GM18870 (cell line): ENCODE results near the gene MS4A3.
"Not testable (repeated sequence)": the region's sequence is repeated elsewhere in the genome, so short reads cannot be mapped to it uniquely, and the experiment has no call there.

Source experiments
- ATAC-seq: cut with Tn5 transposase; IDR thresholded peaks from one replicate; pipeline ENCODE4 v1.9.1; 2021; ENCODE audit warnings: moderate library complexity; ENCODE audit not compliant: unreplicated experiment

The MS4A3 gene, protein sequence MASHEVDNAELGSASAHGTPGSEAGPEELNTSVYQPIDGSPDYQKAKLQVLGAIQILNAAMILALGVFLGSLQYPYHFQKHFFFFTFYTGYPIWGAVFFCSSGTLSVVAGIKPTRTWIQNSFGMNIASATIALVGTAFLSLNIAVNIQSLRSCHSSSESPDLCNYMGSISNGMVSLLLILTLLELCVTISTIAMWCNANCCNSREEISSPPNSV

GRCh38 chr11:60056349-60056969 lies at the start of gene MS4A3:
Gene MS4A3, plus strand, starts transcription at chr11:60056665. Its CDS starts 4,496 bp downstream, at chr11:60061161.
- ATAC-seq = no peak

GRCh38 chr11:60016881-60017280 lies 39.6 kb upstream of the MS4A3 start, which contains the start of gene OOSP4B:
Gene OOSP4B, plus strand, starts transcription at chr11:60017181.
- ATAC-seq = no peak

DNA sequence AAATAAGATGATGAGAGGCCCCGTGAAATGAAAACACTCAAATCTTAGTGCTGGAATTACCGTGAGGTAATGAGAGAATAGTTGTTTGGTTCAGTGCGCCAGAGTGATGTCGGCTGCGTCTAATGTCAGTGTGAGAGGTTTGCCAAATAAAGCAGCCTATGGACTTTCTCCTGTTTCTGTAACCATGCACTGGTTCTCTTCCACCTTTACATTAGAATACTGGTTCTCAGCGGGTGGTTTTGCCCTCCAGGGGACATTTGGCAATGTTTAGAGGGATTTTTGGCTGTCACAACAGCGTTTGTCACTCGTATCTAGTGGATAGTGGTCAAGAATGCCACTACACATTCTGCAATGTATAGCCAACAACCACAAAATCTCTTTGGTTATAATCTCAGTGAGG lies 38.4 kb upstream of the MS4A3 start:
- no peak for ATAC-seq

DNA sequence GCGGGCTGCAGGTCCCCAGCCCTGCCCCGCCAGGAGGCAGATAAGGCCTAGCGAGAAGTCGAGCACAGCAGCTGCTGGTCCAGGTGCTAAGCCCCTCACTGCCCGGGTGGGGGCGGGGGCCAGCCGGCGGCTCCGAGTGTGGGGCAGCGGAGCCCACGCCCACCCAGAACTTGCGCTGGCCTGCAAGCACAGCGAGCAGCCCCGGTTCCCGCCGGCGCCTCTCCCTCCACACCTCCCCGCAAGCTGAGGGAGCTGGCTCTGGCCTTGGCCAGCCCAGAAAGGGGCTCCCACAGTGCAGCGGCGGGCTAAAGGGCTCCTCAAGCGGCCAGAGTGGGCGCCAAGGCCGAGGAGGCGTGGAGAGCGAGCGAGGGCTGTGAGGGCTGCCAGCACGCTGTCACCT lies 36.1 kb upstream of the MS4A3 start:
- ATAC-seq = not testable (repeated sequence)

DNA sequence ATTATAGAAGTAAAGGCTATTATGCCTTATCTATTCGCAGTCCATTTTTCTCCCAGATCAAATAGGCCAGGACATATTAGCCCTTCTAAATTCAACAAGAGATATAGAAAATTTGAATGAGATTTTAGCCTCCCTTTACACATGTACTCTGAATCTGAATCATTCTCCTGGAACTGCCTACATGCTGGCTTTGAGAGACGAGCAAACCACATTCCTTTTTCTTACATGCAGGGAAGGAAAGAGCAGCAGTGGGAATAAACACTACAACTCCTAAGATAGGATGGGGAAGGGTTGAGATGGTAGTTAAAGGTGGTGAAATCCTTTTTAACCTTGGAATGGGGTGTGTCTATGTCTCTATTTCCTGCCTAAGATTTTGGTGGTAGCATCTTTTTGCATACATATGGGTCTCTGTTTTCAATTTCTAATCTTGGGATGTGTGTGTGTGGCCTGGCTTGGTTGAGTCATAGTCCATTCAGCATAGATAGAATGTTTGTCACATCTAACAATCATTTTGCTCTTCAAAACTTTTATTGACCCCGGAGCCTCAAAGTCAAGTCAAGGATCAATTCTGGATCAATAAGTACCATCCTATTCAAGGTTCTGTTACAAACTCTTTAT lies 27.3 kb upstream of the MS4A3 start:
- no peak for ATAC-seq

DNA sequence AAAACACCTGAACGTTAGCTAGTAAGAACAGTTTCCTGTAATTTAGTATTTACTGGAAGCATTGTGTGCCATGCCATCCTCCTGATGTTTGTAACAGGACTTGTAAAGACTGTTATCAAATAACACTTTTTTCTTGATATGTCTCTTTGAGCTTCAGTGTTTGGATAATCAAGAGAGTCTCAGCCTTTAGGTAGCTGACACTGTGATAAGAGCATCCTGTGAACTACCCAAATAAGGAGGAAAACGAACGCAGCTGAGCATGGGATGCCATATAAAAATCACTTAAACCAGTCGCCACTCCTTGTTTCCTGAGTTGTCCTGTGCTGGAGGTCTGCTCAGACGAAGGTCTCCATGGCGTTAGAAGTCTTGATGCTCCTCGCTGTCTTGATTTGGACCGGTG lies 16.4 kb upstream of the MS4A3 start, which contains the start of gene OOSP2:
OOSP2 (plus strand) TSS at position 301 of the 400 bp plus-strand sequence; CDS start at position 352, 51 bp downstream.
- ATAC-seq = no peak

DNA sequence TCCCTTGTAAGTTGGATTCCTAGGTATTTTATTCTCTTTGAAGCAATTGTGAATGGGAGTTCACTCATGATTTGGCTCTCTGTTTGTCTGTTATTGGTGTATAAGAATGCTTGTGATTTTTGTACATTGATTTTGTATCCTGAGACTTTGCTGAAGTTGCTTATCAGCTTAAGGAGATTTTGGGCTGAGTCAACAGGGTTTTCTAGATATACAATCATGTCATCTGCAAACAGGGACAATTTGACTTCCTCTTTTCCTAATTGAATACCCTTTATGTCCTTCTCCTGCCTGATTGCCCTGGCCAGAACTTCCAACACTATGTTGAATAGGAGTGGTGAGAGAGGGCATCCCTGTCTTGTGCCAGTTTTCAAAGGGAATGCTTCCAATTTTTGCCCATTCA lies 6.0 kb upstream of the MS4A3 start:
- ATAC-seq = not testable (repeated sequence)

- ATAC-seq = not testable (repeated sequence)
These were observed 5.6 kb upstream of the MS4A3 start for GRCh38 chr11:60050839-60051238.

DNA sequence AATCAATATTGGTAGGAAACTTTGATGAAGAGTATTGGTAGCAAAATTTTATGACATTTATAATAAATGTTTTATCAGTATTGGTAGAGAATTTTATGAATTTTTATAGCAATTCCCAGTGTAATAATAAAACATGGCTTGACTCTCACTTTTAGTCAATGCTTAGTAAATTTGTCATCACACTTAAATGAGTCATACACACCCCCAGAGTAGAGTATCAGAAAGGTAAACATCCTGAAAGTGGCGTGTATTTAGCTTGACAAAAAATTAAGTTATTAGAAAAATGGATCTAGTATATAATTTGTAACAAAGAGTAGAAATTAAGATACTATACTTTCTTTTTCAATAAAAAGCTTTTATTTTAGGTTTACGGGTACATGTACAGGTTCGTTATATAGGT lies 2.6 kb downstream of the MS4A3 start:
- no peak for ATAC-seq

GRCh38 chr11:60059521-60060240 lies 3.2 kb downstream of the MS4A3 start:
- no peak for ATAC-seq

DNA sequence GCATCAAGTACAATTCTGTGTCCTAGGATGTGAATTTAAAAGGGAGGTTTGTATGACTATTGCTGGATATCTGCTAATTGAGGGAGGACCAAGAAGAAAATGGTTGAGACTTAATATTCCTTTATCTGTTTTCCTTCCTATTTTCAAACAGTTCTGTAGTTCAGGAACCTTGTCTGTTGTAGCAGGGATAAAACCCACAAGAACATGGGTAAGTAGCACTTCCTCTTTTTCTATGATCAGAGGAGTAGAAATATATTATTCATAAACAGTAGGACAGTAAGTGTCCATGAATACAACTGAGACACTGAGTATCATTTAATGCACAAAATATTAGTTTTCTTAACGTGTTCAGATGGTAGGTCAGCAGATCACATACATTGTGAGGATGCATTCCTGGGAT lies 7.6 kb downstream of the MS4A3 start:
- no peak for ATAC-seq

DNA sequence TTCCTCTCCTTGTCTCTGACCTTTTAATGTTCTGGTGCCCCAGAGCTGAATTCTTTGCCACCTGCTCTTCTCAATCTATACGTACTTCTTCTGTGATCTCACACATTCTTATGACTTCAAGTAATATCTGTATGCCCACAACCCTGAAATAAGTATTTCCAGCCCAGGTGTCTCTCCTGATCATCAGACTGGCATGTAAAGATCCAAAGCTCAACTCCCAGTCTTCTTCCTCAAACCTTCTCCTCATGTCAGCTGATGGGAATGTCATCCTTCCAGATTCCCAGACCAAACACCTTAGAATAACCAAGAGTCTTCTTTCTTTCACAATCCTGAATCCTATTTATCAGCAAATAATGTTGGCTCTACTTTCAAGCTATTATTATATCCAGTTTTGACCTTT lies 9.3 kb downstream of the MS4A3 start:
- no peak for ATAC-seq

DNA sequence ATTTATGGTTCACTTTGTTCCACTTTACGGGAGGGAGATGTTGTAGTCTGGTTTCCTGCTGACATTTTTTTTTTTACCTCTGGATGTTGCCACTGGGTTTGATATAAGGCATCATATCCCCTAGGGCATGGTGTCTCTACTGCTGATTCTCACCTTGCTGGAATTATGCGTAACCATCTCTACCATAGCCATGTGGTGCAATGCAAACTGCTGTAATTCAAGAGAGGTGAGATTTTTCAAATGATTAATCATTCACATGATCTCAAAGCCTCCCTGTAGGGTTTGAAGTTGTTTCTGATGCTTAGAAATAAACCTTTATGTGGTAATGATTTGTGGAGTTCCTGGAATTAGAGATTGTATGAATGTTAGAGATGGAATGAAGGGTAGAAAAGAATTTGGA lies 13.0 kb downstream of the MS4A3 start:
- no peak for ATAC-seq

DNA sequence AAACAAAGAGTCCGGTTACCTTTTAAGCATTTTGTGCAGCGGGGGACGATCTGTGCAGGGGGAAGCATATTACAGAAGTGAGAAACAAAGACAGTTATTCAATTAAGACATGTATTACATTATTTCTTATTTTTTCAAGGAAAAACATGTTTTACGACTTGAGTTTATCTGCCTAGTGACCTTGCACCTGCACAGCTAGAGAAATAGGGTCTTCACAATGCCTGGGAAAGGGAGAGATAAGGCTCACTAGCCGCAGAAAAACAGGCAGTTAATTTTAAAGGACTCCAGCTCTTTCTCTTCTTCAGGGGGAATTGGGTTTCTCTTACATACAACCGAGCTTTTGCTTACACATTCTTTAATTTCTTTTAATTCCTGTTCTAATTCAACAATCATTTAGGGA lies 15.2 kb downstream of the MS4A3 start:
- ATAC-seq = not testable (repeated sequence)

DNA sequence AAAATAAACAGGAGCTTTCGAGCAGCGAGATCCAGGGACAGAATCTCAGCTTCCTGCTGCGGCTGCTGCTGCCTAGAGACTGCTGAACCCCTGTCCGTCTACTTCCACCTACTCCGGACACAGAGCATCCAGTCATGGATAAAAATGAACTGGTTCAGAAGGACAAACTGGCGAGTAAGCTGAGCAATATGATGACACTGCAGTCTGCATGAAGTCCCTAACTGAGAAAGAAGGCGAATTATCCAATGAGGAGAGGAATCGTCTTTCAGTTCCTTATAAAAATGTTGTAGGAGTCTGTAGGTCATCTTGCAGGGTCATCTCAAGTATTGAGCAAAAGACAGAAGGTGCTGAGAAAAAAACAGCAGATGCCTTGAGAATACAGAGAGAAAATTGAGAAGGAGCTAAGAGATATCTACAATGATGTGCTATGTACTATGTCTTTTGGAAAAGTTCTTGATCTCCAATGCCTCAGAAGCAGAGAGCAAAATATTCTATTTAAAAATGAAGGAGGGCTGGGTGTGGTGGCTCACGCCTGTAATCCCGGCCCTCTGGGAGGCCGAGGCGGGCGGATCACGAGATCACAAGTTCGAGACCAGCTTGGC lies 20.9 kb downstream of the MS4A3 start:
- no peak for ATAC-seq

- ATAC-seq = no peak
These were observed 21.5 kb downstream of the MS4A3 start for GRCh38 chr11:60077981-60078380.

- no peak for ATAC-seq
These were observed 22.3 kb downstream of the MS4A3 start for GRCh38 chr11:60078745-60079144.

GRCh38 chr11:60080535-60080934 lies 24.1 kb downstream of the MS4A3 start:
- no peak for ATAC-seq

- no peak for ATAC-seq
These were observed 28.3 kb downstream of the MS4A3 start for GRCh38 chr11:60084631-60085273.

DNA sequence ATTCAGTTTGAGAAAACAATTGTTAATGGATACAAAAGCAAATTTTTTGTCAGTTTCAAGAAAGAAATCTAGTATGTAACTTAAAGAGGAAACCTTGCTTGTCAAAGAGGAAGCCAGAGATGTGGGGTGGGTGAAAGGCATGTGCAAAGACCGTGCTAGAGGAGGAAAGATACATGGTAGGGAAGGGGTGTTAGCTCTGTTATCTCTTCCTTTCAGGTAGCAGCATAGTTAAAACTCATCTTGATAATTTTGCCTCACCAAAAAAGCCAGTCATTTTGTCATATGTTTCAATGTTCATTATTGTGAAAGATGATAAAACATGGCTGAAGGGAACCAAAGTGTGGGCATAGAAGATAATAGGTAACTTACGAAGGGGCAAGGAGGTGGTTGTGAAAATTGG lies 29.4 kb downstream of the MS4A3 start:
- no peak for ATAC-seq

DNA sequence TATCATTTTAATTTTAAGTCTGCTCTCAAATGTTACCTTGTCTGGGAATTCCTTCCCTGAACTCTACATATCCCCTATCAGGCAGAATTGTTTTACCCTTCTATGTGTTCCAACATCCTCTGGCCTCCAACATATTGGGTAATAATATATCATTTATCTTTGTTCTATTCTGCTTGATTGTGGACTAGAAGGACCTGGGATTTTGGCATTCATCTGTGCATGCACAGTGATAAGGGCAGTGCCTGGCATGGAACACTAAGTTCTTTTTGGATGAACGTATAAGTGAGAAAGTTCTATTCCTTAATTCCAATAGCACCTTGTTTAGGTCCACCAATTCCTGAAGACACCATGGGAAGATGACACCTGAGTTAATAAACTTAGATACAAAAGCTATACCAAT lies 30.8 kb downstream of the MS4A3 start:
- no peak for ATAC-seq
